Transverse colon (tissue), 4 donors: ENCODE measurements around the gene CCDC167. TPM values are rescaled to one million over a fixed set of nuclear protein-coding genes. Genes with fewer than 3 reads are reported as not detected.

Experiments
- DNase-seq: peaks from one replicate; pipeline ENCODE4 v3.0.0-alpha.2; 2019
- H3K27ac ChIP-seq, 4 donors: fragments of 200-600 bp; sonication (generic); 2 replicates each; pipeline ENCODE4 v1.5.1; 2016 to 2018; ENCODE audit warnings: inconsistent platforms in 4 of 4
- H3K27me3 ChIP-seq: fragments of 200-600 bp; sonication (generic); 2 replicates; pipeline ENCODE4 v1.5.1; 2017; ENCODE audit warnings: inconsistent platforms
- H3K36me3 ChIP-seq, 4 donors: fragments of 200-600 bp; sonication (generic); 2 replicates each; pipeline ENCODE4 v1.5.1; 2017 to 2019; ENCODE audit warnings: inconsistent platforms in 4 of 4
- H3K4me1 ChIP-seq, 4 donors: fragments of 200-600 bp; sonication (generic); 2 replicates each; pipeline ENCODE4 v1.5.1; 2017 to 2020; ENCODE audit warnings: inconsistent platforms in 4 of 4
- H3K4me3 ChIP-seq, 4 donors: fragments of 200-600 bp; sonication (generic); 1 replicate in 1 of 4; 2 replicates in 3 of 4; pipeline versions ENCODE4 v1.5.1 to v1.6.1; 2017 to 2019; ENCODE audit warnings: inconsistent platforms in 4 of 4
- H3K9me3 ChIP-seq, 2 donors: fragments of 200-600 bp; sonication (generic); 2 replicates each; pipeline ENCODE4 v1.5.1; 2017 to 2019; ENCODE audit warnings: inconsistent platforms in 2 of 2
- EP300 ChIP-seq: sonication (generic); formaldehyde crosslinking; IDR thresholded peaks from one replicate; pipeline ENCODE4 v1.6.1; 2017; ENCODE audit warnings: antibody characterized with exemption, low read depth
- POLR2A ChIP-seq: fragments of 450-650 bp; IDR thresholded peaks from one replicate; pipeline ENCODE4 v1.6.1; 2016; ENCODE audit warnings: antibody characterized with exemption, mild to moderate bottlenecking, moderate library complexity
- POLR2AphosphoS5 ChIP-seq, 3 donors: sonication (generic); formaldehyde crosslinking; IDR thresholded peaks; one replicate each; pipeline ENCODE4 v1.6.1; 2016; ENCODE audit warnings: antibody characterized with exemption in 3 of 3
- WGBS, 2 donors: methylation state at CpG; one replicate each; pipeline ENCODE4 v1.1.5; 2018; ENCODE audit warnings: low coverage in 1 of 2; 5-methylcytosine and 5-hydroxymethylcytosine counted together
- in situ Hi-C, 4 donors: fragments of 200-750 bp; cut with MboI; loops; one replicate each; pipeline versions ENCODE4 v1.15.0 to v1.15.1; 2017; ENCODE audit warnings: low sequenced_read_pairs in 3 of 4, low pct_ligation_motif_present in 1 of 4, low pct_unique_long_range_greater_than_20kb in 1 of 4
- intact Hi-C: fragments of 100-400 bp; cut with DNase I; formaldehyde crosslinking; loops from one replicate; pipeline ENCODE4 v1.15.1; 2023; ENCODE audit warnings: low total_unique reads
- total RNA-seq, 4 donors: library from RNA; depleted of rRNA; stranded (reverse); fragments of >200 nt; gene quantifications; one replicate each; pipeline ENCODE4 v1.1.0, GENCODE V29; 2016
- TF ChIP-seq, protein P1 (sequence below), 5 experiments: fragments of 200-600 bp in 3 of 5; fragments of 450-650 bp in 2 of 5; sonication (generic) in 3 of 5; IDR thresholded peaks; 1 replicate in 2 of 5; 2 replicates in 3 of 5; pipeline ENCODE4 v1.5.1; 2016 to 2017; ENCODE audit warnings: antibody characterized with exemption in 5 of 5, inconsistent platforms in 3 of 5, mild to moderate bottlenecking in 2 of 5, moderate library complexity in 1 of 5

CCDC167 gene
- total RNA-seq, 4 donors from 2014 or later: 16.9 to 21.8 TPM; not detected in 2

DNA sequence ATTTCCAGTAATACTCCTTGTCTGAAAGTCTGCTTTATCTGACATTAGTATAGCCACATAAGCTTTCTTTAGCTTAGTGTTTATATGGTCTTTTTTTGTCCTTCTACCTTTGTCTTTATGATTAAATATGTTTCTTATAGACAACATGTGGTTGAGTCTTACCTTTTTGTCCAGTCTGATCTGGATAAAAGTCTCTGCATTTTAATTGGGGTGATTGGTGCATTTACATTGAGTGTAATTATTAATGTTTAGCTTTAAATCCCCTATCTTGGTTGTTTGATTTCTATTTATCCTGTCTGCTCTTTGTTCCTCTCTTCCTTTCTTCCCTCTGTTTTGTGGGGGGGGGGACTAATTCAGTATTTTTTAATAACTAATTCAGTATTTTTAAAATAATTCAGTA is 32.0 kb downstream of the CCDC167 start:
- Histone ChIP-seq H3K4me3 (no peak overlapping the region), H3K36me3 (peaks cover 0 to 15% (median 6%) of the 10 kb centered on the region in 4 donors), H3K27me3 (no peaks in the 10 kb centered on the region), H3K4me1 (no peaks in the 10 kb centered on the region), H3K9me3 (peaks cover 0 to 9% of the 10 kb centered on the region in 2 donors), H3K27ac (no peak overlapping the region)
- DNase-seq: no peak
- no peak for TF ChIP-seq EP300
- TF ChIP-seq, protein P1, sequence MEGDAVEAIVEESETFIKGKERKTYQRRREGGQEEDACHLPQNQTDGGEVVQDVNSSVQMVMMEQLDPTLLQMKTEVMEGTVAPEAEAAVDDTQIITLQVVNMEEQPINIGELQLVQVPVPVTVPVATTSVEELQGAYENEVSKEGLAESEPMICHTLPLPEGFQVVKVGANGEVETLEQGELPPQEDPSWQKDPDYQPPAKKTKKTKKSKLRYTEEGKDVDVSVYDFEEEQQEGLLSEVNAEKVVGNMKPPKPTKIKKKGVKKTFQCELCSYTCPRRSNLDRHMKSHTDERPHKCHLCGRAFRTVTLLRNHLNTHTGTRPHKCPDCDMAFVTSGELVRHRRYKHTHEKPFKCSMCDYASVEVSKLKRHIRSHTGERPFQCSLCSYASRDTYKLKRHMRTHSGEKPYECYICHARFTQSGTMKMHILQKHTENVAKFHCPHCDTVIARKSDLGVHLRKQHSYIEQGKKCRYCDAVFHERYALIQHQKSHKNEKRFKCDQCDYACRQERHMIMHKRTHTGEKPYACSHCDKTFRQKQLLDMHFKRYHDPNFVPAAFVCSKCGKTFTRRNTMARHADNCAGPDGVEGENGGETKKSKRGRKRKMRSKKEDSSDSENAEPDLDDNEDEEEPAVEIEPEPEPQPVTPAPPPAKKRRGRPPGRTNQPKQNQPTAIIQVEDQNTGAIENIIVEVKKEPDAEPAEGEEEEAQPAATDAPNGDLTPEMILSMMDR (IDR thresholded peaks at IDR 0.05): no peak
- no peak for TF ChIP-seq POLR2AphosphoS5 (IDR thresholded peaks at IDR 0.05)
- TF ChIP-seq POLR2A: no peak
- in situ Hi-C loops (no loop called here), intact Hi-C loops (no loop called here)

DNA sequence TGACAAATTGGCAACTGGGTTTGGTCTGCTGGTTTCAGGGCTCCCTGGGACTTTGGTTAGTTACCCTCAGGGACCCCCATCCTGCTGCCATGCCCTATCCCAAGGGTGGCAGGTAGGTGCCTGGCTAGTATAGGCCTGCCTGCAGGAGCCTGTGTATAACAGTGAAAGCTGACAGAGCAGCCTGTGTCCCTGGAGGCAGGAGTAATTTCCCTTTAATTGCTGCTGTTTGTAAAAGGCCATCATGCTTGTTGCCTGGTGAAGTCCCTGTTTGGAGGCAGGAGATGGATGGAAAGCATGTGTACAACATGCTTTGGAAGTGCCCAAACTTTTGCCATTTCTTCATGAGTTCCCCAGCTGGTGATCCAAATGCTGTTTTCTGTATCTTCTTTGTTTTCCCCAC is 36.6 kb downstream of the CCDC167 start:
- Histone ChIP-seq H3K9me3 (peaks cover 0 to 9% of the 10 kb centered on the region in 2 donors), H3K36me3 (peaks cover 0 to 41% (median 15%) of the 10 kb centered on the region in 4 donors), H3K27me3 (no peaks in the 10 kb centered on the region), H3K27ac (no peak overlapping the region), H3K4me1 (no peaks in the 10 kb centered on the region), H3K4me3 (no peak overlapping the region)
- TF ChIP-seq, protein P1 (IDR thresholded peaks at IDR 0.05): no peak
- no peak for TF ChIP-seq POLR2A
- TF ChIP-seq POLR2AphosphoS5 (IDR thresholded peaks at IDR 0.05): no peak
- no peak for TF ChIP-seq EP300
- no peak for DNase-seq
- in situ Hi-C loops (no loop called here), intact Hi-C loops (no loop called here)

DNA sequence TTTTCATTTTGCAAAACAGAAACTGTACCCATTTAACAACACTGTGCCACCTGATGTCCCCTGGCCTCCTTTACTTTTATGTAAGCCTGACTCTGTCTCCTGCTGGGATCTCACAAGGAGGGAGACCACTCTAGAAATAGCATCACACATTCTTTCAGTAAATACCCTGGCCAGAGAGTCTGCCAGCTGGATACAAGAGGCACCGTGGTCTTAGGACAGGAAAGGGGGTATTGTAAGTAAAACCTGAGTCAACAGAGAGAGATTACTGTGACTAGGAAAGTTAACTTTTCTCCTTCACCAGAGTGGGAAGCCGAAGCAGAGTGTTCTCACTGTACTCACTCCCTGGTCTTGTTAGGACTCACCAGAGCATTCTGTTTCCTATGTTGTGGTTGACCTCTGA is 38.9 kb downstream of the CCDC167 start:
- DNase-seq: no peak
- TF ChIP-seq EP300: no peak
- no peak for TF ChIP-seq POLR2A
- TF ChIP-seq POLR2AphosphoS5 (IDR thresholded peaks at IDR 0.05): no peak
- TF ChIP-seq, protein P1 (IDR thresholded peaks at IDR 0.05): no peak
- H3K27ac ChIP-seq: no peak overlapping the region
- no peaks in the 10 kb centered on the region for H3K4me1 ChIP-seq
- no peaks in the 10 kb centered on the region for H3K27me3 ChIP-seq
- intact Hi-C loops (no loop called here), in situ Hi-C loops (no loop called here)
- H3K9me3 ChIP-seq: no peaks in the 10 kb centered on the region
- 91 to 100% methylated on average over 2 of the region's 2 CpGs for WGBS, 2 donors
- H3K36me3 ChIP-seq: peaks cover 0 to 41% (median 15%) of the 10 kb centered on the region in 4 donors
- no peak overlapping the region for H3K4me3 ChIP-seq

DNA sequence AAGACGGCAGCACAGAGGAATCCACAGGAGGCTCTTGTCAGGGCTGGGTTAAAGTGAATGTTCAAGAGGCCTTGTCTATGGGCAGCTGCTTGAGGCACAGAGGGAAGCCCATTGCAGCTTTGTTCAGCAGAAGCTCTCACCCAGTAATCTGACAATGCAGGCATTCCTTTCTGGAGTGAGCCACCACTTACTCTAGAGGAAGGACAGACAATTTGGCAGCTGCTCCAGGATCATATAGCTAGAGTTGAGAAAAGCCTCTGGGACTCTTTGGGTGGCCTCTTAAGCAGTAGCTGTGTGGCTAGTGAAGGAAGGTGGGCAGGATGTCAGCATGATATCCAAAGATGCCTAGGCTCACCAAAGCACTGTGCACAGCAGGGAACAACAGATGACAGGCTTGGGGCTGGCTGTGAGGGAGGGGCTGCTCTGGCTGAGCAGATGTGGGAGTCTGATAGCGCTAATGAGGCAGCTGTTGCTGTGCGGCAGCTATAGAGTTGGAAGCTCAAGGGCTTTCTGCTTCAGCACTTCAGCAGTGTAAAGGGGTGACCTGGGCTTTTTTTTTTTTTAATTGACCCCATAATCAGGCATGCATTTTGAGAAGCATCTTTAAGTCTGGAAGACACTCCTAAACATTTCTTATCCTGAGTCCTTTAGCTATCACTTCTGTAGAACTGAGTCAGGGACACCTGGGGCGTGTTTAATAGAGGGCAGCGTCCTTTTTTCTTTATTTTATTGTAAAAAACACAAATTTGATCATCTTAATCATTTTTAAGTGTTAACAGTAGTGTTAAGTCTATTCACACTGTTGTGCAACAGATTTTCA is 39.5 kb downstream of the CCDC167 start:
- WGBS, 2 donors: 92 to 100% methylated on average over 3 to 5 of the region's 5 CpGs
- Histone ChIP-seq H3K36me3 (peaks cover 0 to 41% (median 15%) of the 10 kb centered on the region in 4 donors), H3K9me3 (no peaks in the 10 kb centered on the region), H3K27me3 (no peaks in the 10 kb centered on the region), H3K27ac (no peak overlapping the region), H3K4me1 (peaks cover under 1 to 3% (median 2%) of the 10 kb centered on the region in 4 donors), H3K4me3 (no peak overlapping the region)
- intact Hi-C loops: no loop called here
- DNase-seq: no peak
- no peak for TF ChIP-seq POLR2A
- TF ChIP-seq, protein P1 (IDR thresholded peaks at IDR 0.05): no peak
- TF ChIP-seq EP300: no peak
- no peak for TF ChIP-seq POLR2AphosphoS5 (IDR thresholded peaks at IDR 0.05)
- in situ Hi-C loops: no loop called here
